SH-SY5Y (cell line): ENCODE measurements around the gene KCNJ10.

Source experiments
- GATA2 ChIP-seq: IDR thresholded peaks from 2 replicates; pipeline ENCODE4 v1.6.1; 2011; ENCODE audit warnings: mild to moderate bottlenecking, low read depth, low read length
- GATA3 ChIP-seq: IDR thresholded peaks from 2 replicates; pipeline ENCODE4 v1.6.1; 2011; ENCODE audit warnings: low read depth, mild to moderate bottlenecking, low read length, moderate library complexity

GRCh38 chr1:160117709-160118183 lies 47.8 kb upstream of the KCNJ10 start:
- no peak for TF ChIP-seq GATA3
- no peak for TF ChIP-seq GATA2
